ENCODE data around the gene ZRSR2.
"Not testable (repeated sequence)": the region's sequence is repeated elsewhere in the genome, so short reads cannot be mapped to it uniquely, and the experiment has no call there.

Gene ZRSR2

DNA sequence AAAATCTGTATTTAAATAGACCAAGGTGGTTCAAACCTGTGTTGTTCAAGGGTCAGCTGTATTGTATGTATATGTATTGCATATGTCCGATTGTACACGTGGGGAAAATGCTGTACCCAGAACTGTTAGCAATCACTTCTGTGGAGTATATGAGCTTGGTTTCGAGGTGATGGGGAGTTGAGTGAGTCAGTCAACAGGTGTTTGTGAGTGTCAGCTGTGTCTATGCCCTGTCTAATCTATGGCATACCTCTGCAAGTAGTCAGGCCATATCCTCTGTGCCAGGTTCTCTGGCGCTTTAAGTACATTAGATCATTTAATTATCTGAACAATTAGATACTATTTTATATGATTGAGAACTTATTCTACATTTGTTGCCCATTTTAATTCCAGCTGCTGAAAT lies 7.4 kb downstream of the ZRSR2 start:
- DNase-seq (ENCODE audit: low read depth in 3 of 3), result no peak

DNA sequence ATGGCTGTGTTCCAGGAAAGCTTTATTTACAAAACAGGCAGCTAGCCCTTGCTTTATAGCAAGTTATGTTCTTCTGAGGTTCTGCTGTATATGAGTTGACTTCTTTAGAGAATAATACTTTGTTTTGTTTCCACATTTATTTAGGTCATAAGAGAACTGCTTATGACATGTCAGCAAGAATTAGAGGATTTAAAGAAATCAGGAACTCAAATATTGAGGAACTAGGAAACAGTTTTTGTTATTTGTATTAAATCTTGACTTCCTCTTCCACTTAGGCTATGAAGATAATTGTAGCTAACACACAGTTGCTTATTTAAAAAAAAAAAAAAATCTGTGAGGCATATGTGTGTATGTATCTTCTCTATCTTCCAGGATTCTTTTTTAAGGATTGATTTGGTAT lies 14.3 kb downstream of the ZRSR2 start:
- DNase-seq (ENCODE audit: low read depth in 3 of 3), result no peak

DNA sequence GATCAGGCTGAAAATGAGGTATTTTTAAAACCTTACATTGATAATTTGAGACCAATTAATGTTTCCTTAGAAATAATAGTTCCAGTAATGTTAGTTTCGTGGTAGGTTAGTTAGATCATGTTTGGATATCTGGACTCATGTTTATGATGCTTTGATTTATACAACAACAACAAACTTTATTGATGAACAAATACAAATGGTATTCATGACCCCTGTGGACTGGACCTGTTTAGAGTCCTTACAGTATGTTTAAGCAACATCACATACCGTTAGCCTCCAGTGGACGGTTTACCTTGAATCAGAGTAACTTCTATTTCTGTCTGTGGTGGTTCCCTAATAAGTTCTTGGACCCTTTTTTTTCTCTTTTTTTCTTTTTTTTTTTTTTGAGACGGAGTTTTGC lies 18.0 kb downstream of the ZRSR2 start:
- DNase-seq (ENCODE audit: low read depth in 3 of 3), result no peak

DNA sequence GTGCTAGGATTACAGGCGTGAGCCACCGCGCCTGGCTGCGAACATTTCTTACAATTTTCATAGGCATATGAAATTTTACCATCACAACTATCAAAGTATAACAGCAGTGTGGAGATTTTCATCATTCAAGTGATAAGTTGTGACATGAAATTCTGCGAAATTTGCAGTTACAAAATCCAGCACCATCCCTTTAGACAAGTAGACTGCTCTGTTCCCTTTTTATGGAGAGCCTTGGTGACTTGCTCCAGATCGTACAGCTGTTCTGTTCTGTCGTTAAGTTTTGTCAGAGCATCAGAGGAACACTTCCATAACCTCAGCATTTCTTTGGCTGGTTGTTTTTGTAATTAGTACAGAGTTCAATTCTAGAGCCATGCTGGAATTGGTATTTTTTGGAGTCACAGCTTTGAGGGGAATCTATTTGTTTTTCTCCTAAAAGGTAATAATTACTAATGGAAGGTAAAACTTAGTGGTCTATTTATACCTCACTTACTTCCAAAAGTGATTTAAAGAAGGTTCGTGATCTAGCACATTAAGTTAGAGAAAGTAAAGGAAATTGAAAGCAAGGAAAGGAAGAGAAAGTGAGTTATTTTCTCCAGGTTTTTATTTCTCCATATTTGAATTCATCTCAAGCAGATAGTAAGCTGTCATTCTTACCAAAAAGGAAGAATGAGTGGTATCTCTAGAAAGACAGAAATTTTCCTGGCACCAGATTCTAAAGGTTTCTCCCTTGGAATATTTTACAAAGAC lies 22.1 kb downstream of the ZRSR2 start:
- no peak for DNase-seq (ENCODE audit: low read depth in 3 of 3)

DNA sequence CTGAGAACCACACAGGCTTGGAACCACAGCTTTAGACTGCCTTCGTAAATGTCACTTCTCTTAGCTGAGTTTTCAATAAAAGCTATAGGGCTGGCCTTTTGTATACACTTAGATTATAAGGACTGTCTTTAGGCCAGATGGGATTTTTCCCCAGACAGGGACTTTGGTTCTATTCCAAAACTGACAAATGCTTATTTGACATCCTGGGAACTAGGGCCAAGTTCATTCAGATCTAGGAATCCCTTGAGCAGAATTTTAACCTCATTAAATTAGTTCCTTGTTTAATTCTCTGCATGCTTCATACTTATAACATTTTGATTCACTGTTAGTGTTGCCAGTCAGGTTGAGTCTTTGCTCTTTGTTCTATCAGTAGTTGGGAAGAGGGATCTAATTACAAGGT lies 23.1 kb downstream of the ZRSR2 start:
- no peak for DNase-seq (ENCODE audit: low read depth in 3 of 3)

- no peak for DNase-seq (ENCODE audit: low read depth in 3 of 3)
These were observed 24.6 kb downstream of the ZRSR2 start for GRCh38 chrX:15814771-15815365.

DNA sequence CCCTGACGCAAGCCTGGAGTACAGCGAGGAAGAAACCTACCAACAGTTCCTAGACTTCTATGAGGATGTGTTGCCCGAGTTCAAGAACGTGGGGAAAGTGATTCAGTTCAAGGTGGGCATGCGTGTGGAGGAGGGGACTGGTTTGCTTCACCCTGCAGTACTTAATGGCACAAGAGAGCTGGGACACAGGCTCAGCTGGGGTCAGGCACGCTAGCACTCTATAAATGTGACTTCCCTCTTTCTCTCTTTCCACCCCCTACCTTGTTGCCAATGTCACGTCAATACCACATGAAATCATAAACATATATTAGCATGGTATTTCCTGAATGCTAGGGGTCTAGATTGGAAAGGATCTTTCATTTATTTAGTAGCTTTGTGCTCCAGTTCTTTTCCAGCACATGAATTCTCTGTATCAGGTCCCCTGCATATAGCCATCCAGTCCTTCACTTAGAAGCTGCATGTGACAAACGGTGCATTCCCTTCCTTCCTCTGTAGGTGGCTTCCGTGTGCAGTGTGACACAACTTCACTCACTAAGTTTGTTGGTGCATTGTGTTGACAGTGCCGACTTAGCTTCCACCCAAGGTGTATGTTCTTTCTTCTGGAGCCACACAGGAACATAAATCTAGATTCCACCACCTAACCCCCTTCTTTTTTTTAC lies 25.6 kb downstream of the ZRSR2 start:
- peak in 1 of 3 experiments; percentile 12 for DNase-seq (ENCODE audit: low read depth in 3 of 3)

- DNase-seq (ENCODE audit: low read depth in 3 of 3), result no peak
These were observed 26.1 kb downstream of the ZRSR2 start for GRCh38 chrX:15816438-15816809.

DNA sequence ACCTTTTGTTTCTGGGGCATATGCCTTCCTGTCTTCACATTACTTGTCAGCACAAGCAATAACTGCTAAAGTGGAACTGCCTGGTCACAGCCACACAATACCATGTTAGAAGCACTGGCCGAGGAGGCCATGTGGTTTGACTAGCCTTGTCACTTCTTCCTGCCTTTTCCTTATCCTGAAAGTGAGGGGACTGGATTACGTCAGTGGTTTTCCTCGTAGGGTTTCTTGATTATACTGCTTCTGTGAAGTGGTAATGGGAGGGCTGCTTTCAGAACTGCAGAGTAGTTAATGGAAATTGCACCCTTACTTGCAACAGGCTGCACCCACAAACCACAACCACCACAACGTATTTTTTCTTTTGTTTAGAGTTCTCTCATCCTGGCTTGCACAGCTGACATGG lies 26.6 kb downstream of the ZRSR2 start:
- peak in 2 of 3 experiments; percentile 2 to 23 for DNase-seq (ENCODE audit: low read depth in 3 of 3)

GRCh38 chrX:15820106-15821073 lies 30.1 kb downstream of the ZRSR2 start:
- peak in 1 of 3 experiments; percentile 19 for DNase-seq (ENCODE audit: low read depth in 3 of 3)

- no peak for DNase-seq (ENCODE audit: low read depth in 3 of 3)
These were observed 32.6 kb downstream of the ZRSR2 start for GRCh38 chrX:15822922-15823321.

DNA sequence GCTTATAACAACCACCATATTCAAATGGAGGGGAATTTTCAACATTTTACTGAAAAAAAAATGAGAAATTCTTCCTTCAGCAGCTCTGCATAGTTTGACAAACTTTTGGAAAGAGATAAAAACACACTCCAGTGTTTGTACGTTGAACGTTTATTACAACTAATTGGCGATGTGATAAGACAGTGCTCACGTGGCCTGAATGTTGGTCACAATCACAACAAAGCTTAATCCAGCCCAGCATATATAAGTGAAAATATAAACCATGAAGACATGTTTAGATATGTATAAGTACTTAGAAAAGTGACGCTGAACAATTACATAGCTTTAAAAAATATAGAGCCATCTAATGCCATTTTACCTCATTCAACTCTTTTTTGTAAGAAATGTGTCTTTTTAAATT lies 35.7 kb downstream of the ZRSR2 start:
- no peak for DNase-seq (ENCODE audit: low read depth in 3 of 3)

DNA sequence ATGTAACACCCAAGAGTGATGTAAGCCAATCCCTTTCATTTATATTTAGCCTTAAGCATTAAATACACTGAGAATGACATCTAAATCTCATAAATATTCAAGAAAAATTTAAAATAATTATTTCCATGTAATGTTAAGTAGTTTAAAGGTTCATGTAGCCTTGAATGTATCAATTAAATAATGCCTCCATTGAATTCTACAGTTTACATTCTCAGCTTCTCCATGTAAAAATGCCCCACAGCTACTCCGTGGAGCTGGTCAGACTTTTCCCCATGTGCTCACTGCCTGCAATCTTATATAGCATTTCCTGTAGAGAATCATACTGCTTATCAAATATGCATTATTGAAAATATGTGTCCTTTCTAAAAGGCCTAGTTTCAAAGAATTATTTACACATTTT lies 38.9 kb downstream of the ZRSR2 start:
- no peak for DNase-seq (ENCODE audit: low read depth in 3 of 3)

DNA sequence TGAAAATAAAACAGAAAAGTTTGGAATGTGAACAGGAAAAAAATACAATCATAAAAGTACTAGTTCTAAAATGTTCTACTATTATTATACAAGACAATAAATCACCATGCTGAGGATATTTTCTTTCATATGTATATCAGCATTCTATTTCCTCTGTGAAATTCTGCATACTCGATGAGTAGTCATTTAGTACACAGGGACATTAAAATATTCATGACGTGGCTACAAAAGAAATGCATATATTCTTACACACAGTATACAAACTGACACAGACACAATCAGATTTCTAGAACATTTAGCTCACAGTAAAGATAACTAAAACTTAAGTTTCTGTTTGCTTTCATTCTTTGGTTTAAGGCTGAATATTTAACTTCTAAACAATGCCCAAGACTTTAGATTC lies 41.1 kb downstream of the ZRSR2 start:
- not testable (repeated sequence) for DNase-seq (ENCODE audit: low read depth in 3 of 3)

DNA sequence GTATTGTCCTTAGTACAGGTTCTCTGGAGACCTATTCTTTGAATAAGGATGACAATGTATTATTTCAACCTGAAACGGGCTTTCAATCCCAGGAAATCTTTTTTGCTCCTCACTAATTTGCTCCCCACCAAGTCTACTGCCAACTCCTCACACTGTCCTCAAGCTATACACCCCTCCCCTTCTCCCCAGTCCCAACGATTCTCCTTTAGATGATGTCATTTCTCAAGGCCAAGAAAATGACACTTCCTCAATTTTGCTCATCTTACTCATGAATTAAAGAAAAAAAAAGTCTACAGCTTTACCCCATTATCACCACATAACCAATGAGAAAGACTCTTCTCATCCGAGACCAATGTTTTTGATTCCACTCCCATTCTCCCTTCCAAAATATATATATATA lies 43.8 kb downstream of the ZRSR2 start:
- no peak for DNase-seq (ENCODE audit: low read depth in 3 of 3)

DNA sequence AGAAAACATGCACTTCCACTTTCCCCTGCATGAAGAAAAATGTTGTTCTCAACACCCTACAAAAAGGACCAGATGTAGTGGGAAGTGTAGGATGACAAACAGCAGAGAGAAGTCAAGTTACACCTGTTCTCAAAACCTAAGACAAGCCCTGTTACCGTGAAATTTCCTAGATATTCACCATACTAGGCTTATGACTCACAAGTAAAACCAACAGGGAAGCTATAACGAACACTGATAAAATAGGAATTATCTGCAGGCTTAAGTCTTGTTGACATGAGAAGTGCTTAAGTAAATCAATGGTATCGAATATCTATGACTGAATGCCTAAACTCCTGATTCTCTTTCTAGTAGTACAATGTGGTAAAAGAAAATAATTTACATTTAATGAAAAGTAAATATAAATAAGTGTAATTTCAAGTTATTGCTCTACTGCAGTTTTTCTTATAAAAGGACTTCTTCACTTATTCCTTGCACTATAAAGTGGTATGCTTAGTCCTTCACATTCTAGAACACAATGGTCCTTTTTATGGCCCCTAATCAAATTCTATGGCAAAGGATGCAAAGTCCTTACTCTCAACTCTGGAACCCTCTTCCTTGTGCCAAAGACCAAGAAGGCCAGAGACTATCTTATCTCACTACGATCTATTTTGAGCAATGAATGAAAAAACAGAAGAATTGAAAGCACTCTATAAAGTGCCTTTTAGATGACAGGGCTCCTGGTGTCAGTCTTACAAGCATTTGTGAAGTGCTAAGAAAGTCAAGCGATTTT lies 44.7 kb downstream of the ZRSR2 start:
- DNase-seq (ENCODE audit: low read depth in 3 of 3), result no peak

DNA sequence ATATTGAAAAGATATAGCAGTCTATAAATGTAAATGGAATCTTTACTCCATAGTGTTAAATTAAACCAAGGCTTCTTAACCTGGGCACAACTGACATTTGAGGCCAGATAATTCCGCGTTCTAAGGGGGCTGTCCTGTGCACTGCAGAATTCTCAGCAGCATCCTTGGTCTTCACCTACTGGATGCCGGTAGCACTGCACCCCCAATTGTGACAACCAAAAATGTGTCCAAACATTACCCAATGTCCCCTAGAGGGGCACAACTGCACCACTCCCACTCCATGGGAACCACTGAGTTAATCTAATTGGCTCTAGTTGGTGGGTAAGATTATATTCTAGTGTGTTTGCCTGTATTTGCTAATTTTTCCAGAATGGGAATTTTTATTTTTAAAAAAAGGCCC lies 47.7 kb downstream of the ZRSR2 start:
- no peak for DNase-seq (ENCODE audit: low read depth in 3 of 3)

GRCh38 chrX:15841853-15842516 lies 51.7 kb downstream of the ZRSR2 start:
- DNase-seq (ENCODE audit: low read depth in 3 of 3), result no peak

DNA sequence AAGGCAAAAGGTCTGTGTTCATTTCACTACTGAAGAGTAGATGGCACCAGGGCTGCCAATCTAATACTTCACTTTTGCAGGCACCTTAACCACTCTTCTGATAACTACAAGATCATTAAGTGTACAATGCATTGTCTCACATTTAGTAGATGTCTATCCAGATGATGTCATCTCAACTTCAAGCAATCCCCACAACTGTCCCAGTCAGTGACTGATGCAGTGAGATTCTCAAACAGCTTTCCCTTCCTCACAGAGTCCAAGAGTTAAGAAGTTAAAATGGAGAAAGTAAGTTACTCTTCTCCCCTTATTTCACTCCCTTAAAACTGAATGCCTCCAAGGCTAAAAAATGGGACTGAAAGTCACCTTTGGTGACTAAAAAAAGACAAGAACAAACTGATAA lies 53.7 kb downstream of the ZRSR2 start:
- DNase-seq (ENCODE audit: low read depth in 3 of 3), result no peak

DNA sequence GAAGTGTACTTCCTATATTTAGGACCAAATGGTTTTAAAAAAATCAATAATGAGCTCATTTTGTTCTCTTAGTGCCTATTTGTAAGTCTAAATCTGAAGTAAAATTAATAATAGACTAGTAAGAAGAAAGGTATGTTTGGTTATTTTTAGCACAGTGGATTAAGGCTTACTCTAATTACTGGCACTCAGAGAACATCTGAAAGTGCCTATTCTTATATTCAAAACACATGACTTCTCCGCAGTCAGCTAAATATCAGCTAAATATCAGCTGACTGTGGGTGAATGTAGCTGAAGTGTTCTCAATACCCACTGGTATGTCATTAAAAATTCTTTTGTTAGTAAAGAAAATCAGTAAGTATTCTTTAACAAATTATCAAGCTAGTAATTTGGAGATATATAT lies 58.3 kb downstream of the ZRSR2 start:
- no peak for DNase-seq (ENCODE audit: low read depth in 3 of 3)

DNA sequence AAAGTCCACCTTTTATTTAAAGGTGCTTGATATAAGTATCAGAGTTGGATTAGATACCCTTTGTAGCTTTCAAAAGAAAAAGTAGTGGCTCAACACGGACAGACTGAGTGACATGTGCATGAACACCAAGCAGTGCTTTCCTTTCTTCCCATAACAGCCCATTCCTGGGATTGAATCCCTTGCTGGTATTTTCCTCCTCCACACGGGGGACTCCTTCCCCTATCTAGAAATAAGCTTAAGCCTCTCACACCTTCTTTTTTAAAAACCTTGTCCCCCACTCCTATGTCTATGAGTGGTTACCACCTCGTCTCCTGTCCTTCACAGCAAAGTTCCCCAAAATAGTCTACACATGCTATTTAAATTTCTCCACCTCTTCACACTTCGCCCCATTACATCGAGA lies 59.3 kb downstream of the ZRSR2 start:
- DNase-seq (ENCODE audit: low read depth in 3 of 3), result no peak
